VCaP (cell line): ENCODE data around the gene TNIP2.
A peak's percentile ranks its signal among the peaks of the same experiment; 100 is the strongest.

ENCODE experiments used
- H3K27ac ChIP-seq: fragments of 450-650 bp; 2 replicates; pipeline ENCODE4 v1.5.1; 2017
- CTCF ChIP-seq: fragments of 450-650 bp; conservative IDR thresholded peaks from 2 replicates; pipeline ENCODE4 v1.5.1; 2017; ENCODE audit warnings: mild to moderate bottlenecking, moderate library complexity

The TNIP2 gene

GRCh38 chr4:2762048-2762447 lies 5.9 kb upstream of the TNIP2 start:
- no peak overlapping the region for H3K27ac ChIP-seq
- no peak for TF ChIP-seq CTCF

- H3K27ac ChIP-seq: no peak overlapping the region
- no peak for TF ChIP-seq CTCF
Measured at GRCh38 chr4:2761035-2761923, 5.1 kb upstream of the TNIP2 start.

GRCh38 chr4:2757426-2757825 lies 1.3 kb upstream of the TNIP2 start:
- no peak for TF ChIP-seq CTCF
- no peak overlapping the region for H3K27ac ChIP-seq

- no peak for TF ChIP-seq CTCF
- H3K27ac ChIP-seq: peak overlapping the region; percentile 82; the same call in 1 of the 2 replicates
Measured at GRCh38 chr4:2756691-2757350, 685 bp upstream of the TNIP2 start.

GRCh38 chr4:2754848-2755819 lies 1.0 kb downstream of the TNIP2 start:
- H3K27ac ChIP-seq: peak overlapping the region; percentile 82
- no peak for TF ChIP-seq CTCF

GRCh38 chr4:2753436-2753835 lies 2.7 kb downstream of the TNIP2 start:
- TF ChIP-seq CTCF: no peak
- peak overlapping the region; percentile 40 for H3K27ac ChIP-seq
